NK-92 treated with Interleukin-12 subunit alpha and Interleukin-12 subunit beta, amount 100 ng/mL, for 24 hours (cell line): Measurements from ENCODE around the gene PTPRG.
A peak's percentile ranks its signal among the peaks of the same experiment; 100 is the strongest.

Source experiments
- DNase-seq: peaks from one replicate; lab custom pipeline; 2025; lab: John Stamatoyannopoulos, UW

The PTPRG gene

GRCh38 chr3:62188681-62189375 is 627.5 kb downstream of the PTPRG start:
- DNase-seq, result peak; percentile 32

DNA sequence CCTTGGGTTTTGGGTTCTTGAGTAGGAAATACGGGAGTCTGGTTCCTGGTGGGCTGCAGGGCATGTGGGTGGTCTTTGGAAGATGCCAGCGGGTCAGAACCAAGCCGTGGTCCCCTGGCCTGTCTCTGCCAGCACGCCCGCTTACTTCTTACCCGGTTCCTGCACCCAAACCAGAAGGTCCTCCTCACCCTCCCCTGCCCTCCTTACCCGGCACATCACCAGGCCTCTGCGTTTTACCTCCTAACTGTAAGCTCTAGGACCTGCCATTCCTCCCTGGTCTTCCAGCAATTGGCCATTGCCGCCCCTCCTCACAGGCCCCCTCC is 628.0 kb downstream of the PTPRG start:
- DNase-seq, result no peak

DNA sequence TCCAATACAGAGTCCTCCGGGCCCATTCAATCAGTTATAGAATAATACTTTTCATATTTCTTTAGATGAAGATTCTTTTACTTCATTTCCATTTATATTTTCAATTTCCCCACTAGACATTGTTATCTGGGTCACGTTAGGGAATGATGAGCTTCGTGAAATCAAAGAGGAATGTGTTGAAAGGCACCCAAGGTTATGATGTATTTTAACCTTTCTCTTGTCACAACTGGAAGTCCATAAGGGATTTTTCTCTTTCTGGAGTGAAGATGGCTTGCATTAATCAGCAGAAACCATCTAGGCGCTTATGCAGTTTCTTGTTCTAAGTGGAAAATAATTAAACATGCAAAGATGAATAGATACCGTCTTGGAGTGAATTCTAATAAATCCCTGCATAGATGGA is 631.5 kb downstream of the PTPRG start:
- no peak for DNase-seq

DNA sequence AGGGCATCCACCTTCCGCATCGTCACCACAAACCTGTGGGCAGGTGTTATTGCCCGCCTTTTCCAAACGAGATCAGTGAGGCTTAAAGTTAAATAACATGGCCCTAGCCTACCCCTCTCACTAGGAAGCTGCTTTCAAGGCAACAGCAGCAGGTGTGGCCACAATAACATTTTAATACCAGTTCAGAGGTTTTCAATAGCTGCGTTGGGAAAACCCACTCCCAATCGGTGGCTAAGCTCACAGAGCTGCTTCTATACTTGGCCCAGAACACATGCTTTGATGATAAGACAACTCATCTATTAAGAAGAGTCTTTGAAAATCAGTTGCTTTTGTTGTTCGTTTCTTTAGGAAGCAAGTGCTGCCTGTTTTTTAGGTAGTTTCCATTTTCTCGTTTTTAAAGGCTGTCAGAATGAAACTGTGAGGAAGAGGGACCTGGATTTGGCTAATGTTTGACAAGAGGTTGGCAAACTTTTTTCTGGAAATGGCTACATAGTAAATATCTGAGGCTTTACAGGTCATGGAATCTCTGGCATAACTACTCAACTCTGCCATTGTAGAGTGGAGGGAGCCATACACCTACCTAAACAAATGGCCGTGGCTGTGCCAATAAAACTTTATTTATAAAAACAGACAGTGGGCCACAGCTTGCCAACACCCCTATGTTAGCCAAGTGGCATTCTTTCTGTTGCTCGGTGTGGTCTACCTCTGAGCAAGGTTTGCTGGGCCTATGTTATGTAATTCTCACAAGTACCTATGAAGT is 632.4 kb downstream of the PTPRG start:
- no peak for DNase-seq

GRCh38 chr3:62197350-62198012 is 636.1 kb downstream of the PTPRG start:
- no peak for DNase-seq

GRCh38 chr3:62199126-62199525 is 637.8 kb downstream of the PTPRG start:
- DNase-seq, result no peak

DNA sequence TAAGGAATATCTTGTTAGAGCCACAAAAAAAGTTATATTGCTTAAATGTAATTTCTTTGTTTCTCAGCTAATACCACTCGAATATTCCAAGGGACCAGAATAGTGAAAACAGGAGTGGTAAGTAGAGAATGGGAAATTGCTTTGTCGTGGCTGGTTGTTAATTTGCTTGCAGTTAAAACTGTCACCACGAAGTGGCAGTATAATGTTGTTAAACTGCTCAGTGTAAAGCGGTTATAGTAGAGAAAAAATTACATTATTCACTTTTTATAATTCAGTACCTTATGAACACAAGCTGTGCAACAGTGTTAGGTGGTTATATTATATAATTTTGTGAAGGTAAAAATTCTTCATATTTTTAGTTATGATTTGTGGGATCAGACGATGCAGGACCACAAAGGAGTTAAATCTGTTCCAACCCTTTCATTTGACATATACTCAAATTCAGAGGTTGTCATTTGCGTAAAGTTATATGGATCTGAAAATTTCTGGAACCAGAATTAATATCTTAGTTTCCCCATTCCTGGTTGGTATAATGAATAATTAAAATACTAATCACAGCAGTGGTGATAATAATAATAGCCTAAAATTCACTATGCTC is 640.2 kb downstream of the PTPRG start:
- DNase-seq, result no peak

DNA sequence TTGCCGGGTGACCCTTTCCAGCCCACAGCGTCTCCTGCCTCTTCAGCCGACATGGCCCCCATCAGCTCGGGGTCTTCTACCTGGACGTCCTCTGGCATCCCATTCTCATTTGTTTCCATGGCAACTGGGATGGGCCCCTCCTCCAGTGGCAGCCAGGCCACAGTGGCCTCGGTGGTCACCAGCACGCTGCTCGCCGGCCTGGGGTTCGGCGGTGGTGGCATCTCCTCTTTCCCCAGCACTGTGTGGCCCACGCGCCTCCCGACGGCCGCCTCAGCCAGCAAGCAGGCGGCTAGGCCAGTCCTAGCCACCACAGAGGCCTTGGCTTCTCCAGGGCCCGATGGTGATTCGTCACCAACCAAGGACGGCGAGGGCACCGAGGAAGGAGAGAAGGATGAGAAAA is 641.8 kb downstream of the PTPRG start:
- no peak for DNase-seq

GRCh38 chr3:62203561-62203960 is 642.2 kb downstream of the PTPRG start:
- no peak for DNase-seq

GRCh38 chr3:62207197-62207596 is 645.8 kb downstream of the PTPRG start:
- no peak for DNase-seq

- no peak for DNase-seq
Measured at GRCh38 chr3:62208385-62208784, 647.0 kb downstream of the PTPRG start.

DNA sequence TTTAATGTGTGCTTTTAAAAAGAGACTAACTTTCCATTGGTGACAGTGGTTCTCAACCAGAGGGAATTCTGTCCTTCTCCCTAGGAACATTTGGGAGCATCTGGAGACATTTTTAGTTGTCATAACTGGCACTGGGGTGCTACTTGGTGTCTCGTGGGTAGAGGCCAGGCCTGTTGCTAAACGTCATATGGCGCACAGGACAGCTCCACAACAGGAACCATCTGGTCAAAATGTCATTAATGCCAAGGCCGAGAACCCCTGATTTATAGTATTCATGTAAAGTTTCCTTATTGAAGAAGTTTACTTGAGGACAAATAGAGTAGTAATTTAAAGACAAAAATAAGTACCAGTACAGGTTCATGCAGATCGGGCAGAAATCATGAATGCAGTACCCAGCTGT is 647.7 kb downstream of the PTPRG start:
- DNase-seq, result no peak

GRCh38 chr3:62210011-62210410 is 648.6 kb downstream of the PTPRG start:
- no peak for DNase-seq

DNA sequence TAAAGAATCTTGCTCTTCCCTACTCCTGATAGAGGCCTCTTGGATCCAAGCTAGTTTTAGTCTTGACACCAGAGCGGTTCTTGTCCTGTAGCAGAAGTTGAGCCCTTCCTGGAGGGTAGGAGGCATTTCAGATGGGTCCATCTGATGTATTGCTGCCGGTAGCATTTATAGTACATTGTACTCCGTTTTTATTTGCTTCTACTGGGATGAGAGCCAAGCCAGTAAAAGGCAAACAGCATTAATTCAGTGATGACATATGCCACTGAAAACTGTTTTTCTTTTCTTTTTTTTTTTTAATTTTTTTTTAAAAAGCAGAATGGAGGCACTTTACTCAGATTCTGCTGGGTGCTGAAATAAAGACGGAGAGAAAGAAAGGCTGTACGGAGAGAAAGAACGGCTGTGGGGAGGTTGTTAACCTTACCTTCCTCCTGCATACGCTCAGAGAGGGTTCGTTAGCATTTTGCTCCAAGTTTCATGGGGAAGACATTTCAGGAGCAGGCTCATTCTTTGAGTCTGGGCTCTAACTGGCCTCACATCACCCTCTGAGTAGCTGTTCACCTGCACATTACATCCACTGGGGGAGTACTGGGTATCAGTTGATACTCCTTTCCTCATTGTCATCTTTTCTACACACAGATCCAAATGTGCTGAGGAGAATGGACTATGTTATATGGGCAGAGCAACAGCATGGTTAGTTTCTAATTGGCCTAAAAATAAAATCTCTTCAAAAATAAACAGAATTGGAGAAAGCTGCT is 650.5 kb downstream of the PTPRG start:
- DNase-seq, result no peak

DNA sequence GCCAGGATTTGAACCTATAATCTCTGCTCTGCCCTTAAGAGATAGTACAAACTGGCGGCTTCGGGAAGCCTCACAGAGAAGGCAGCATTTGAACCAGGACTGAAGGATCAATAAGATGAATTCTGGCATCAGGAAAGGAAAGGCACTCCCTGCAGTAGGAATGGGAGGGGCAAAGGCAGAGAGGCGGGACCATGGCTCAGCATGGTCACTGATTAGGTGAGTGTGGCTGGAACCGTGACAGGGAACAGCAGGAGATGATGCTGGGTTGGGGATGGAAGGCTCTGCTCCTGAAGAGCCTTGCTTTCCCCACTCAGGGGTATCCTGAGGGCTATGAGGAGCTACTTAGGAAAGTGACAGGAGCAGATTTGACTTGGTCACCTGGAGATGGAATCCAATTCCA is 653.5 kb downstream of the PTPRG start:
- DNase-seq, result no peak

- no peak for DNase-seq
Measured at GRCh38 chr3:62220616-62221015, 659.2 kb downstream of the PTPRG start.

GRCh38 chr3:62225051-62225450 is 663.7 kb downstream of the PTPRG start:
- no peak for DNase-seq

- DNase-seq, result no peak
Measured at GRCh38 chr3:62226601-62227339, 665.4 kb downstream of the PTPRG start.

- no peak for DNase-seq
Measured at GRCh38 chr3:62228467-62228866, 667.1 kb downstream of the PTPRG start.

DNA sequence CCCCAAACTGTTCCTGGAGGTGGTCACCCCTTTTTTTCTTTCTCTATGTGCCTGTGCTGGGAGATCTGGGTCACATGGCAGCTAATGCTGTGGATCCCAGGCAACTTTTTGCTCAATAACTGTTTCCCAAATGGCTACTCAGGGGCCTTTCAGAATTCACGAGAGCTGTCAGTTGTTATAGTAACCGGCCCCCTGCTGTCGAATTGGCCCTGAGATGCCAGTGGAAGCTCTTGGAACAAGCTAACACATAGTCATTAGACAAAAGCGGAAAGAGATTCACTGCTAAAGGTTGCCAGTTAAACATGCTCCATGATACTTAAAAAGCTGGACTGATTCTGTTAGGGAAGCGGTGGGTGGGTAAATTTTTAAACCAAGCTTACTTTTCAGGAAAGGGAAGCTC is 667.8 kb downstream of the PTPRG start:
- DNase-seq, result no peak

- DNase-seq, result no peak
Measured at GRCh38 chr3:62229908-62230307, 668.5 kb downstream of the PTPRG start.

- DNase-seq, result no peak
Measured at GRCh38 chr3:62233065-62233464, 671.7 kb downstream of the PTPRG start.
